ENCODE results near the gene GNG12. TPM values are rescaled to one million over a fixed set of nuclear protein-coding genes. Genes with fewer than 3 reads are reported as not detected.
A peak's percentile ranks its signal among the peaks of the same experiment; 100 is the strongest.

GNG12 gene
- polyA plus RNA-seq, 2 donors: 21.8 to 38.8 TPM

- 53 to 59% methylated on average over 4 of the region's 4 CpGs for WGBS, 2 donors
- Histone ChIP-seq H3K4me3 (ENCODE audit: low read depth in 1 of 2, low read length in 2 of 2) (no peak overlapping the region), H3K36me3 (ENCODE audit: control insufficient read depth in 2 of 2, insufficient read depth in 2 of 2, low read length in 1 of 2) (no peaks in the 10 kb centered on the region), H3K27ac (ENCODE audit: low read depth in 2 of 2, low read length in 1 of 2) (peak overlapping the region; percentile 53 to 67), H3K4me1 (ENCODE audit: control insufficient read depth in 2 of 2, insufficient read depth in 2 of 2, low read length in 1 of 2) (peaks cover 2 to 9% of the 10 kb centered on the region in 2 donors), H3K9me3 (ENCODE audit: control insufficient read depth in 2 of 2, insufficient read depth in 1 of 2, low read depth in 1 of 2, low read length in 1 of 2) (no peaks in the 10 kb centered on the region), H3K27me3 (ENCODE audit: control insufficient read depth in 1 of 2, insufficient read depth in 2 of 2, low read length in 2 of 2) (no peaks in the 10 kb centered on the region)
Observed at GRCh38 chr1:67716800-67717199, 116.5 kb downstream of the GNG12 start.

- Histone ChIP-seq H3K27ac (ENCODE audit: low read depth in 2 of 2, low read length in 1 of 2) (no peak overlapping the region), H3K4me1 (ENCODE audit: control insufficient read depth in 2 of 2, insufficient read depth in 2 of 2, low read length in 1 of 2) (peaks cover 2 to 9% of the 10 kb centered on the region in 2 donors), H3K27me3 (ENCODE audit: control insufficient read depth in 1 of 2, insufficient read depth in 2 of 2, low read length in 2 of 2) (no peaks in the 10 kb centered on the region), H3K9me3 (ENCODE audit: control insufficient read depth in 2 of 2, insufficient read depth in 1 of 2, low read depth in 1 of 2, low read length in 1 of 2) (no peaks in the 10 kb centered on the region), H3K36me3 (ENCODE audit: control insufficient read depth in 2 of 2, insufficient read depth in 2 of 2, low read length in 1 of 2) (no peaks in the 10 kb centered on the region), H3K4me3 (ENCODE audit: low read depth in 1 of 2, low read length in 2 of 2) (no peak overlapping the region)
- 91 to 96% methylated on average over 2 of the region's 2 CpGs for WGBS, 2 donors
Observed at GRCh38 chr1:67715819-67716218, 117.4 kb downstream of the GNG12 start.

GRCh38 chr1:67713057-67713846, 120.0 kb downstream of the GNG12 start:
- no peak overlapping the region for H3K27ac ChIP-seq (ENCODE audit: low read depth in 2 of 2, low read length in 1 of 2)
- 71 to 74% methylated on average over 6 of the region's 6 CpGs for WGBS, 2 donors
- no peaks in the 10 kb centered on the region for H3K9me3 ChIP-seq (ENCODE audit: control insufficient read depth in 2 of 2, insufficient read depth in 1 of 2, low read depth in 1 of 2, low read length in 1 of 2)
- H3K4me3 ChIP-seq (ENCODE audit: low read depth in 1 of 2, low read length in 2 of 2): no peak overlapping the region
- no peaks in the 10 kb centered on the region for H3K27me3 ChIP-seq (ENCODE audit: control insufficient read depth in 1 of 2, insufficient read depth in 2 of 2, low read length in 2 of 2)
- H3K4me1 ChIP-seq (ENCODE audit: control insufficient read depth in 2 of 2, insufficient read depth in 2 of 2, low read length in 1 of 2): peaks cover 7 to 14% of the 10 kb centered on the region in 2 donors
- H3K36me3 ChIP-seq (ENCODE audit: control insufficient read depth in 2 of 2, insufficient read depth in 2 of 2, low read length in 1 of 2): no peaks in the 10 kb centered on the region

GRCh38 chr1:67711855-67712212, 121.4 kb downstream of the GNG12 start:
- no peaks in the 10 kb centered on the region for H3K36me3 ChIP-seq (ENCODE audit: control insufficient read depth in 2 of 2, insufficient read depth in 2 of 2, low read length in 1 of 2)
- 33 to 56% methylated on average over 2 of the region's 2 CpGs for WGBS, 2 donors
- no peaks in the 10 kb centered on the region for H3K9me3 ChIP-seq (ENCODE audit: control insufficient read depth in 2 of 2, insufficient read depth in 1 of 2, low read depth in 1 of 2, low read length in 1 of 2)
- H3K27me3 ChIP-seq (ENCODE audit: control insufficient read depth in 1 of 2, insufficient read depth in 2 of 2, low read length in 2 of 2): no peaks in the 10 kb centered on the region
- H3K27ac ChIP-seq (ENCODE audit: low read depth in 2 of 2, low read length in 1 of 2): no peak overlapping the region
- H3K4me1 ChIP-seq (ENCODE audit: control insufficient read depth in 2 of 2, insufficient read depth in 2 of 2, low read length in 1 of 2): peaks cover 7 to 15% of the 10 kb centered on the region in 2 donors
- H3K4me3 ChIP-seq (ENCODE audit: low read depth in 1 of 2, low read length in 2 of 2): no peak overlapping the region

- peaks cover 0 to under 1% of the 10 kb centered on the region in 2 donors for H3K36me3 ChIP-seq (ENCODE audit: control insufficient read depth in 2 of 2, insufficient read depth in 2 of 2, low read length in 1 of 2)
- 65 to 78% methylated on average over 7 of the region's 7 CpGs for WGBS, 2 donors
- H3K27ac ChIP-seq (ENCODE audit: low read depth in 2 of 2, low read length in 1 of 2): no peak overlapping the region
- H3K27me3 ChIP-seq (ENCODE audit: control insufficient read depth in 1 of 2, insufficient read depth in 2 of 2, low read length in 2 of 2): no peaks in the 10 kb centered on the region
- no peak overlapping the region for H3K4me3 ChIP-seq (ENCODE audit: low read depth in 1 of 2, low read length in 2 of 2)
- peaks cover 7 to 12% of the 10 kb centered on the region in 2 donors for H3K4me1 ChIP-seq (ENCODE audit: control insufficient read depth in 2 of 2, insufficient read depth in 2 of 2, low read length in 1 of 2)
- H3K9me3 ChIP-seq (ENCODE audit: control insufficient read depth in 2 of 2, insufficient read depth in 1 of 2, low read depth in 1 of 2, low read length in 1 of 2): no peaks in the 10 kb centered on the region
Observed at GRCh38 chr1:67711158-67711854, 122.0 kb downstream of the GNG12 start.

- Histone ChIP-seq H3K36me3 (ENCODE audit: control insufficient read depth in 2 of 2, insufficient read depth in 2 of 2, low read length in 1 of 2) (peaks cover 0 to 2% of the 10 kb centered on the region in 2 donors), H3K27ac (ENCODE audit: low read depth in 2 of 2, low read length in 1 of 2) (peak overlapping the region in 1 of 2 donors; percentile 23), H3K27me3 (ENCODE audit: control insufficient read depth in 1 of 2, insufficient read depth in 2 of 2, low read length in 2 of 2) (no peaks in the 10 kb centered on the region), H3K4me3 (ENCODE audit: low read depth in 1 of 2, low read length in 2 of 2) (no peak overlapping the region), H3K9me3 (ENCODE audit: control insufficient read depth in 2 of 2, insufficient read depth in 1 of 2, low read depth in 1 of 2, low read length in 1 of 2) (no peaks in the 10 kb centered on the region), H3K4me1 (ENCODE audit: control insufficient read depth in 2 of 2, insufficient read depth in 2 of 2, low read length in 1 of 2) (peaks cover 7 to 10% of the 10 kb centered on the region in 2 donors)
- 44 to 59% methylated on average over 5 of the region's 5 CpGs for WGBS, 2 donors
Observed at GRCh38 chr1:67710417-67710816, 122.8 kb downstream of the GNG12 start.

GRCh38 chr1:67708606-67709005, 124.7 kb downstream of the GNG12 start:
- peaks cover 2 to 3% of the 10 kb centered on the region in 2 donors for H3K36me3 ChIP-seq (ENCODE audit: control insufficient read depth in 2 of 2, insufficient read depth in 2 of 2, low read length in 1 of 2)
- peak overlapping the region; percentile 35 to 53 for H3K27ac ChIP-seq (ENCODE audit: low read depth in 2 of 2, low read length in 1 of 2)
- no peak overlapping the region for H3K4me3 ChIP-seq (ENCODE audit: low read depth in 1 of 2, low read length in 2 of 2)
- WGBS, 2 donors: 65 to 82% methylated on average over 8 of the region's 8 CpGs
- no peaks in the 10 kb centered on the region for H3K9me3 ChIP-seq (ENCODE audit: control insufficient read depth in 2 of 2, insufficient read depth in 1 of 2, low read depth in 1 of 2, low read length in 1 of 2)
- H3K27me3 ChIP-seq (ENCODE audit: control insufficient read depth in 1 of 2, insufficient read depth in 2 of 2, low read length in 2 of 2): no peaks in the 10 kb centered on the region
- H3K4me1 ChIP-seq (ENCODE audit: control insufficient read depth in 2 of 2, insufficient read depth in 2 of 2, low read length in 1 of 2): peaks cover 5 to 8% of the 10 kb centered on the region in 2 donors

- Histone ChIP-seq H3K27ac (ENCODE audit: low read depth in 2 of 2, low read length in 1 of 2) (peak overlapping the region in 1 of 2 donors; percentile 5), H3K36me3 (ENCODE audit: control insufficient read depth in 2 of 2, insufficient read depth in 2 of 2, low read length in 1 of 2) (peaks cover 3 to 4% of the 10 kb centered on the region in 2 donors)
- 78 to 79% methylated on average over 10 of the region's 10 CpGs for WGBS, 2 donors
Observed at GRCh38 chr1:67705735-67706453, 127.4 kb downstream of the GNG12 start.

GRCh38 chr1:67704351-67704750, 128.9 kb downstream of the GNG12 start:
- 86 to 93% methylated on average over 3 of the region's 3 CpGs for WGBS, 2 donors
- peaks cover 4 to 6% of the 10 kb centered on the region in 2 donors for H3K36me3 ChIP-seq (ENCODE audit: control insufficient read depth in 2 of 2, insufficient read depth in 2 of 2, low read length in 1 of 2)
- no peaks in the 10 kb centered on the region for H3K27me3 ChIP-seq (ENCODE audit: control insufficient read depth in 1 of 2, insufficient read depth in 2 of 2, low read length in 2 of 2)
- H3K4me3 ChIP-seq (ENCODE audit: low read depth in 1 of 2, low read length in 2 of 2): no peak overlapping the region
- no peaks in the 10 kb centered on the region for H3K9me3 ChIP-seq (ENCODE audit: control insufficient read depth in 2 of 2, insufficient read depth in 1 of 2, low read depth in 1 of 2, low read length in 1 of 2)
- peaks cover 3% of the 10 kb centered on the region in 2 donors for H3K4me1 ChIP-seq (ENCODE audit: control insufficient read depth in 2 of 2, insufficient read depth in 2 of 2, low read length in 1 of 2)
- no peak overlapping the region for H3K27ac ChIP-seq (ENCODE audit: low read depth in 2 of 2, low read length in 1 of 2)

More at GRCh38 chr1:67705735-67706453, 127.4 kb downstream of the GNG12 start:
- no peaks in the 10 kb centered on the region for H3K9me3 ChIP-seq (ENCODE audit: control insufficient read depth in 2 of 2, insufficient read depth in 1 of 2, low read depth in 1 of 2, low read length in 1 of 2)
- no peak overlapping the region for H3K4me3 ChIP-seq (ENCODE audit: low read depth in 1 of 2, low read length in 2 of 2)
- H3K4me1 ChIP-seq (ENCODE audit: control insufficient read depth in 2 of 2, insufficient read depth in 2 of 2, low read length in 1 of 2): peaks cover 5 to 6% of the 10 kb centered on the region in 2 donors
- H3K27me3 ChIP-seq (ENCODE audit: control insufficient read depth in 1 of 2, insufficient read depth in 2 of 2, low read length in 2 of 2): no peaks in the 10 kb centered on the region

All from esophagus (tissue), 2 donors.